Right kidney (tissue), 1 donor: ENCODE measurements around the gene PCDHGA10.
"Not testable (repeated sequence)": the region's sequence is repeated elsewhere in the genome, so short reads cannot be mapped to it uniquely, and the experiment has no call there.

ENCODE experiments used
- DNase-seq: peaks from one replicate; pipeline ENCODE4 v3.0.0-alpha.2; 2016

The PCDHGA10 gene

DNA sequence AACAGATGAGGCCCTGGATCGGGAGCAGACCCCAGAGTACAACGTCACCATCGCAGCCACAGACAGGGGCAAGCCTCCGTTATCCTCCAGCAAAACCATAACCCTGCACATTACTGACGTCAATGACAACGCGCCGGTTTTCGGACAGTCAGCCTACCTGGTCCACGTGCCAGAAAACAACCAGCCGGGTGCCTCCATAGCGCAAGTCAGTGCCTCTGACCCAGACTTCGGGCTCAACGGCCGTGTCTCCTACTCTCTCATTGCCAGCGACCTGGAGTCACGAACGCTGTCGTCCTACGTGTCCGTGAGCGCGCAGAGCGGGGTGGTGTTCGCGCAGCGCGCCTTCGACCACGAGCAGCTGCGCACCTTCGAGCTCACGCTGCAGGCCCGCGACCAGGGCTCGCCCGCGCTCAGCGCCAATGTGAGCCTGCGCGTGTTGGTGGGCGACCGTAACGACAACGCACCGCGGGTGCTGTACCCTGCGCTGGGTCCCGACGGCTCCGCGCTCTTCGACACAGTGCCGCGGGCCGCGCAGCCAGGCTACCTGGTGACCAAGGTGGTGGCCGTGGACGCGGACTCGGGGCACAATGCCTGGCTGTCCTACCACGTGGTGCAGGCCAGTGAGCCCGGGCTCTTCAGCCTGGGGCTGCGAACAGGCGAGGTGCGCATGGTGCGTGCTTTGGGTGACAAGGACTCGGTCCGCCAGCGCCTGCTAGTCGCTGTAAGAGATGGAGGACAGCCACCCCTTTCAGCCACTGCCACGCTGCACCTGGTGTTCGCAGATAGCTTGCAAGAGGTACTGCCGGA, 6.5 kb downstream of the PCDHGA10 start:
- no peak for DNase-seq

DNA sequence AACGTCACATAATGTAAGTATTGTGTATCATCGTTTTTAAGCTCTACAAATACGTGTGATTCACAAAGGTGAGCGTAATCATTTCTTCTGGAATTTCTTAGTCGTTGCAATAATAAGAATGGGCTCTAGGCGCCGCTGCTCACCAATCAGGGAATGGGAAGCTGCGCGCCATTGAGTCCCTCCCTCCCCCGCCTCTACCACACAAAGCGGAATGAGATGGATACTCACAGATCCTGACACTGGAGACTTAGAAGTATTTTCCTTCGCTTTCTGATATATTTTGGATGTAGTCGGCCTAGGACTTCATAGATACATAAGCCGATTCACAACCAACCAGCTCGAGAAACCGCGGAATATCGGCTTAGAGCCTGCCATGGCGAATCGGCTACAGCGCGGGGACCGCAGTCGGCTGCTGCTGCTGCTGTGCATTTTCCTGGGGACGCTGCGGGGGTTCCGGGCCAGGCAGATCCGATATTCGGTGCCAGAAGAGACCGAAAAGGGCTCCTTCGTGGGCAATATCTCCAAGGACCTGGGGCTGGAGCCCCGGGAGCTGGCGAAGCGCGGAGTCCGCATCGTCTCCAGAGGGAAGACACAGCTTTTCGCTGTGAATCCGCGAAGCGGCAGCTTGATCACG, 8.2 kb downstream of the PCDHGA10 start, which contains the start of gene PCDHGA11:
Gene PCDHGA11, plus strand, starts transcription at position 197 of the 634 bp plus-strand sequence. Its CDS starts 177 bp downstream, at position 374.
- DNase-seq: peak; percentile 41

DNA sequence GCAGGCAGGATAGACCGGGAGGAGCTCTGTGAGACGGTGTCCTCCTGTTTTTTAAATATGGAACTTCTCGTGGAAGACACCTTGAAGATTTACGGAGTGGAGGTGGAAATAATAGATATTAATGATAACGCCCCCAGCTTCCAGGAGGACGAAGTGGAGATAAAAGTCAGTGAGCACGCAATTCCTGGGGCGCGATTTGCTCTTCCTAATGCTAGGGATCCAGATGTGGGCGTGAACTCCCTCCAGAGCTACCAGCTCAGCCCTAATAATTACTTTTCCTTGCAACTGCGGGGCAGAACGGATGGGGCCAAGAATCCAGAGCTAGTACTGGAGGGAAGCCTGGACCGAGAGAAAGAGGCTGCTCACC, 8.7 kb downstream of the PCDHGA10 start:
- no peak for DNase-seq

DNA sequence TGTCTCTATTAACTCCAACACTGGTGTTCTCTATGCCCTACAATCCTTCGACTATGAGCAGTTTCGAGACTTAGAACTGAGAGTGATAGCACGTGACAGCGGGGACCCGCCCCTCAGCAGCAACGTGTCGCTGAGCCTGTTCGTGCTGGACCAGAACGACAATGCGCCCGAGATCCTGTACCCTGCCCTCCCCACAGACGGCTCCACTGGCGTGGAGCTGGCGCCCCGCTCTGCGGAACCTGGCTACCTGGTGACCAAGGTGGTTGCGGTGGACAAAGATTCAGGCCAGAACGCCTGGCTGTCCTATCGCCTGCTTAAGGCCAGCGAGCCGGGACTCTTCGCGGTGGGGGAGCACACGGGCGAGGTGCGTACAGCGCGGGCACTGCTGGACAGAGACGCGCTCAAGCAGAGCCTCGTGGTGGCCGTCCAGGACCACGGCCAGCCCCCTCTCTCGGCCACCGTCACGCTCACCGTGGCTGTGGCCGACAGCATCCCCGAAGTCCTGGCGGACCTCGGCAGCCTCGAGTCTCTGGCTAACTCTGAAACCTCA, 10.0 kb downstream of the PCDHGA10 start:
- no peak for DNase-seq

DNA sequence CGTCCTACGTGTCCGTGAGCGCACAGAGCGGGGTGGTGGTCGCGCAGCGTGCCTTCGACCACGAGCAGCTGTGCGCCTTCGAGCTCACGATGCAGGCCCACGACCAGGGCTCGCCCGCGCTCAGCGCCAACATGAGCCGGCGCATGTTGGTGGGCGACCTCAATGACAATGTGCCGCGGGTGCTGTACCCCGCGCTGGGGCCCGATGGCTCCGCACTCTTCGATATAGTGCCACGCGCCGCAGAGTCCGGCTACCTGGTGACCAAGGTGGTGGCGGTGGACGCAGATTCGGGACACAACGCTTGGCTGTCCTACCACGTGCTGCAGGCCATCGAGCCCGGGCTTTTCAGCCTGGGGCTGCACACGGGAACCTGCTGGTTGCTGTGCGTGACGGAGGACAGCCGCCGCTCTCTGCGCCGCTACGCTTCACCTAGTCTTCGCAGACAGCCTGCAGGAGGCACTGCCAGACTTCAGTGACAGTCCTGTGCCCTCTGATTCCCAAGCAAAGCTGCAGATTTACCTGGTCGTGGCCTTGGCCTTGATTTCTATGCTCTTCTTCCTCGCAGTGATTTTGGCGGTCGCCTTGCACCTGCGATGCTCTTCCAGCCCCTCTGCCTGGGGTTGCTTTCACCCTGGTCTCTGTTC, 15.1 kb downstream of the PCDHGA10 start:
- no peak for DNase-seq

DNA sequence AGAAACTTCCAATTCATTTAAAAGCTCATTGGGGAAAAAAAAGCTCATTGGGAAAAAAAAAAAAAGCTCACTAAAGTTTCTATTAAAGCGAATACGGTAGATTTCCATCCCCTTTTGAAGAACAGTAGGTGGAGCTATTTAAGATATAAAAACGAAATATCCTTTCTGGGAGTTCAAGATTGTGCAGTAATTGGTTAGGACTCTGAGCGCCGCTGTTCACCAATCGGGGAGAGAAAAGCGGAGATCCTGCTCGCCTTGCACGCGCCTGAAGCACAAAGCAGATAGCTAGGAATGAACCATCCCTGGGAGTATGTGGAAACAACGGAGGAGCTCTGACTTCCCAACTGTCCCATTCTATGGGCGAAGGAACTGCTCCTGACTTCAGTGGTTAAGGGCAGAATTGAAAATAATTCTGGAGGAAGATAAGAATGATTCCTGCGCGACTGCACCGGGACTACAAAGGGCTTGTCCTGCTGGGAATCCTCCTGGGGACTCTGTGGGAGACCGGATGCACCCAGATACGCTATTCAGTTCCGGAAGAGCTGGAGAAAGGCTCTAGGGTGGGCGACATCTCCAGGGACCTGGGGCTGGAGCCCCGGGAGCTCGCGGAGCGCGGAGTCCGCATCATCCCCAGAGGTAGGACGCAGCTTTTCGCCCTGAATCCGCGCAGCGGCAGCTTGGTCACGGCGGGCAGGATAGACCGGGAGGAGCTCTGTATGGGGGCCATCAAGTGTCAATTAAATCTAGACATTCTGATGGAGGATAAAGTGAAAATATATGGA, 17.7 kb downstream of the PCDHGA10 start, which contains the start of gene PCDHGA12:
Gene PCDHGA12, plus strand, starts transcription at position 176 of the 782 bp plus-strand sequence. Its CDS starts 253 bp downstream, at position 429.
- DNase-seq: no peak

DNA sequence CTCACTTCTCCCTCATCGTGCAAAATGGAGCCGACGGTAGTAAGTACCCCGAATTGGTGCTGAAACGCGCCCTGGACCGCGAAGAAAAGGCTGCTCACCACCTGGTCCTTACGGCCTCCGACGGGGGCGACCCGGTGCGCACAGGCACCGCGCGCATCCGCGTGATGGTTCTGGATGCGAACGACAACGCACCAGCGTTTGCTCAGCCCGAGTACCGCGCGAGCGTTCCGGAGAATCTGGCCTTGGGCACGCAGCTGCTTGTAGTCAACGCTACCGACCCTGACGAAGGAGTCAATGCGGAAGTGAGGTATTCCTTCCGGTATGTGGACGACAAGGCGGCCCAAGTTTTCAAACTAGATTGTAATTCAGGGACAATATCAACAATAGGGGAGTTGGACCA, 18.5 kb downstream of the PCDHGA10 start:
- DNase-seq: no peak

DNA sequence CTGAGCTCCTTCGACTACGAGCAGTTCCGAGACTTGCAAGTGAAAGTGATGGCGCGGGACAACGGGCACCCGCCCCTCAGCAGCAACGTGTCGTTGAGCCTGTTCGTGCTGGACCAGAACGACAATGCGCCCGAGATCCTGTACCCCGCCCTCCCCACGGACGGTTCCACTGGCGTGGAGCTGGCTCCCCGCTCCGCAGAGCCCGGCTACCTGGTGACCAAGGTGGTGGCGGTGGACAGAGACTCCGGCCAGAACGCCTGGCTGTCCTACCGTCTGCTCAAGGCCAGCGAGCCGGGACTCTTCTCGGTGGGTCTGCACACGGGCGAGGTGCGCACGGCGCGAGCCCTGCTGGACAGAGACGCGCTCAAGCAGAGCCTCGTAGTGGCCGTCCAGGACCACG, 19.5 kb downstream of the PCDHGA10 start:
- DNase-seq: not testable (repeated sequence)

DNA sequence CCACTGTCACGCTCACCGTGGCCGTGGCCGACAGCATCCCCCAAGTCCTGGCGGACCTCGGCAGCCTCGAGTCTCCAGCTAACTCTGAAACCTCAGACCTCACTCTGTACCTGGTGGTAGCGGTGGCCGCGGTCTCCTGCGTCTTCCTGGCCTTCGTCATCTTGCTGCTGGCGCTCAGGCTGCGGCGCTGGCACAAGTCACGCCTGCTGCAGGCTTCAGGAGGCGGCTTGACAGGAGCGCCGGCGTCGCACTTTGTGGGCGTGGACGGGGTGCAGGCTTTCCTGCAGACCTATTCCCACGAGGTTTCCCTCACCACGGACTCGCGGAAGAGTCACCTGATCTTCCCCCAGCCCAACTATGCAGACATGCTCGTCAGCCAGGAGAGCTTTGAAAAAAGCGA, 19.9 kb downstream of the PCDHGA10 start:
- DNase-seq: not testable (repeated sequence)

DNA sequence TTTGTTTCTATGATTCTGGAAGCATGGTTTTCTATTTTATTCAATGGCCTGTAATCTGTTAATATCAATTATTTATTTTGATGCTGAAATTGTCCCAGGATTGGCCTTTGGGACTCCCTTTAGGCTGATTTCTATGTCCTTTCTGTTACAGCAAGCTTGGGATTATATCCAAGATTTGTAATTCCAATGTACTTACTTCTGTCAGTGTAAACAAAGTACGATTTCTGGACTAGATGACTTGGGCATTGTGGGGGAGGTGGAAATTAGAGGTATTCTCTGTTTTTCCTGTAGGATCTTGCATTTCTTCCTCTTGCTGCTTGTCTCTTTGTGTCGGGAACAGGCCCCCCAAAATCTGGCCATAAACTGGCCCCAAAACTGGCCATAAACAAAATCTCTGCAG, 21.2 kb downstream of the PCDHGA10 start:
- no peak for DNase-seq

DNA sequence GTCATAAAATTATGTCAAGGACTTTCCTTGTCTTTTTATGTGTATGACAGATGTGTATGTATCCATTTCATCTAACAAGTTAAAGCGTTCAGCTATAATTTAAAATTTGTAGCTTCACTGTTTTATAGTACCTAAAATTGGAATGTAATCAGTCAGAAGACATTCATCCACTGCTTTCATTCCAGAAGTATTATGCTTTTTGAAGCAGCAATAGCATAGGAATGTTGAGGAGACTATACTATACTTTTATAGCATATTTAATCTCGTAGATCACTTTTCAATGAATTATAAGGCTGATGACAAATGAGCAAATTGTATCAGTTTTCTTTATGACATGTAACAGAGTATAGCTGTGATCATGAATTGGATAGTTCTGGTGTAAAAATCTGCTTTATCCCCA, 24.4 kb downstream of the PCDHGA10 start:
- no peak for DNase-seq

DNA sequence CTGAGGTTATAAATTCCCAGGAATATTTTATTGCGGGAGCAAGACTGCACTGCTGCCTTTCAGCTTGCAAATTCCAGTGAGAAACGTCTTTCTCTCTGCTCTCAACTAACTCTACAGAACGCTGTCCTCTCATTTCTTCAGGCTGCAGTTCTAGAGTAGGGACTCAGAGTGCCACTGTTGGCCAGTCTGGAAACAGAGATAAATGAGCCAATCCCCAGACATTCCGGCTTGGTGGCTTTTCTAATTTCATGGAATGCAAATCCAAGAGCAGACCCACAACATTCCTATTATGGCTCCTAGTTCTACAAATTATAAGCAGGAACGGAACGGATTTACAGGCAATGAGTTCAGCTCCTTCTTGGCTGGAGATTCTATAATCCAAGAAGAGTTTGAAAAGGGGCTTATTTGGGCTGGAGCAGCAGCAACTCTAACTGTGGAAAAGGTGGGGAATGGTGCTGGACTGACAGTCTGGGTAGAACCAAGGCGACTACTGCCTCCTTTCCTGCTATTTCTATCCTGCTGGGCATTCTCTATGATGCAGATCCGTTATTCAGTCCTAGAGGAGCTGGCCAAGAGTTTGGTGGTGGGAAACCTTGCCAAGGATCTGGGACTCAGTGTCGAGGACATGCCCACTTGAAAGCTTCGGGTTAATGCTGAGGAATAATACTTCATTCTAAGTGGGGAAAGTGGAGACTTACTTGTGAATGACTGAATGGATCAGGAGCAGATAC, 26.8 kb downstream of the PCDHGA10 start:
- no peak for DNase-seq

DNA sequence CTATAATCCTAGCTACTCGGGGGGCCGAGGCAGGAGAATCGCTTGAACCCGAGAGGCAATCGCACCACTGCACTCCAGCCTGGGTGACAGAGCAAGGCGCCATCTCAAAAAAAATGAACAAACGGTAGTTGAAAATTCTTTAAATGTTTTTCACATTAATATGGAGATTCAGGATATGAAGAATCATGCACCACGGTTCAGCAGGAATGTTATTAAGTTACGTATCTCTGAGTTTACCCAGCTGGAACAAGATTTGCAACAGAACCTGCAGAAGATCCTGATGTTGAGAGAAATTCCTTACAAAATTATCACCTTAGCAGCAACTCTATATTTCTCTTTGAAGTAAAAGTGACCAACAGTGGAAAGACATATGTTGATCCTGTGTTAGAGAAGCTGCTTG, 27.6 kb downstream of the PCDHGA10 start:
- no peak for DNase-seq

DNA sequence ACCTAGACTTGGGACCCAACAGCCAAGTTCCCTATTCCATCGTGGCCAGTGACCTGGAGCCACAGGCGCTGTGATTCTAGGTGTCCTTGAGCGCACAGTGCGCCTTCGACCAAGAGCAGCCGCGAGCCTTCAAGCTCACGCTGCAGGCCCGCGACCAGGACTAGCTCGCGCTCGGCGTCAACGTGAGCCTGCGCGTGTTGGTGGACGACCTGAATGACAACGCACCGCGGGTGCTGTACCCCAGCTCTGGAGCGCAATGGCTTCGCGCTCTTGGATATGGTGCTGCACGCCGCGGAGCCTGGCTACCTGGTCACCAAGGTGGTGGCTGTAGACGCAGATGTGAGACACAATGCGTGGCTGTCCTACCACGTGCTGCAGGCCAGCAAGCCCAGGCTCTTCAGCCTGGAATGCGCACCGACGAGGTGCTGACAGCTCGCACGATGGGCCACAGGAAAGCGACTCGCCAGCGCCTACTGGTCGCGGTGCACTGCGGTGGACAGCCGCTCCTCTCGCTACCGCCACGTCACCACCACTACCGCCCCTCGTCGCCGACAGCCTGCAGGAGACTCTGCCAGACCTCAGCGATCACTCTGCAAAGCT, 28.9 kb downstream of the PCDHGA10 start:
- DNase-seq: no peak

DNA sequence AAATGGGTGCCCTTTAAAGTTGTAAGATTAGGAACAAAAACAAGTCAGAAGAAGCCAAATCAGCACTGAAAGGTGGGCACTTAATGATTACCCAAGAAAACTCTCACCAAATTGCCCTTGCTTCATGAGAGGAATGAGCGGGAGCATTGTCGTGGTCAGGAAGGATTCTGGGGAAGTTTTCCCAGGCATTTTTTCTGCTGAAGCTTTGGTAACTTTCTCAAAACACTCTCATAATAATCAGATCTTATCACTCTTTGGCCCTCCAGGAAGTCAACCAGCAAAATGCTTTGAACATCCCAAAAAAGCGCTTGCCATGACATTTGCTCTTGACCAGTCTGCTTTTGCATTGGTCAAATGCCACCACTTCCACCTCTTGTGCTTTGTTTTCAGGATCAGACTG, 52.6 kb downstream of the PCDHGA10 start:
- no peak for DNase-seq
